Erythroblast (primary cell): ENCODE results near the gene RNF152.

ENCODE experiments used
- GATA1 ChIP-seq: IDR thresholded peaks from 2 replicates; pipeline ENCODE4 v1.6.1; 2011; ENCODE audit warnings: low read depth, mild to moderate bottlenecking, control low read depth, low read length, moderate library complexity
- POLR2A ChIP-seq: IDR thresholded peaks from 2 replicates; pipeline ENCODE4 v1.6.1; 2011; ENCODE audit warnings: mild to moderate bottlenecking, low read length

DNA sequence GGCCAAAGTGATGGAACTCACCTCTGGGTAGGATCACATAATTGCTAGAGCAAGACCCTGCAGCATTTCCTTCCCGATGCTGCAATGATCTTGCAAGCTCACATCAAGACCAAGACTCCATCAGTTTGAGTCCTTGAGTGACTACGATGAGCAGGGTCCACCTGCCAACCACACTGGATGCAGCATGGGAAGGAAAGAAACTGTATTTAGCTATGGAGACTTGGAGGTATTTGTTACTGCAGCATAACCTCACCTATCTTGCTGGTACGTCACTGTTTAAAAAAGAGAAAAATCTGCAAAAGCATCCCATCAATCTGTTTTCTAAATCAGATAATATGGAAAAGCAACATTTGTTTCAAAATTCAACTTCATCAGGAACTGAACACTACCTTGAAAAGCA, 2.5 kb downstream of the RNF152 start:
- TF ChIP-seq POLR2A (no peak), GATA1 (no peak)
